ENCODE measurements around the gene GABRG3. TPM values are rescaled to one million over a fixed set of nuclear protein-coding genes. Genes with fewer than 3 reads are reported as not detected.

Gene GABRG3
- total RNA-seq, 4 donors from 2014 or later: not detected

DNA sequence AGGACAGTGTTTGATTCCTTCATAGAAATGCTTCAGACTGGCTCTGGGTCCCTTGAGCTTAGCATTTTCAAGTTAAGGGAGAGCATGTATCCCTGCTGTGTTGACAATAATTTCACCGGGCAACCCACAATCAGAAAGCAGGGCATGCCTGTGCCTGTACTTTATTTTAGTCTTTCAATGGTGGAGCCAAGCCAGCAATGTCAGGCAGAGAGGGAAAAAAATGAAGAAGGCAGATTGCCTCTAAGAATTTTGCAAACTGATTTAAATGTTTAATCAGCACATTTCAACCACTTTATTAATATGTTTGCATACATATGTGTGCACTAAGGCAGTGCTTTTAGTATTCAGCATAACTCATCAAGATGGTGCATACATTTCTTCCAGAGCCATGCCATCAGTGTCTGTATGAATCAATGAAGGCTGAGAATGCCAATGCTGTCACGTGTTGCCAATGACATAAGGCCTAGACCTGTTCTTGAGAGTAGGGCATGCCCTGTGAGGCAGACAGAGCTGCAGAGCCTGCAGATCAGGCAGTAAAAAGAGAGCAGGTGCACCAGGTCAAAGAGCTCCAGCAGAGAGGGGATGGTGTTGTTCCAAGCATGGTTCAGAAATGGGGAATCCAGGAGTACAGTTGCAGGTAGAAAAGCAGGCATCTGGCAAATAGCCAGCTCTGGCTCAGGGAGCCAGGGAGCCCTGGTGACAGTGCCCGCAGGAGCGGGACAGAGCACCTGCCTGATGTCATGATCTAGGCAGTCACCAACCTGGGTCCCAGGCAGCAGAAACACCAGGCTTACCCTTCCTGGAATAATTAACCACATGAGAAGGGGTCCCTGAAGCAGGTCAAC, 508.5 kb downstream of the GABRG3 start:
- TF ChIP-seq CTCF (IDR thresholded peaks at IDR 0.05): no peak
- ATAC-seq (ENCODE audit: low FRiP score): no peak
- no peak for DNase-seq (ENCODE audit: low spot score)

DNA sequence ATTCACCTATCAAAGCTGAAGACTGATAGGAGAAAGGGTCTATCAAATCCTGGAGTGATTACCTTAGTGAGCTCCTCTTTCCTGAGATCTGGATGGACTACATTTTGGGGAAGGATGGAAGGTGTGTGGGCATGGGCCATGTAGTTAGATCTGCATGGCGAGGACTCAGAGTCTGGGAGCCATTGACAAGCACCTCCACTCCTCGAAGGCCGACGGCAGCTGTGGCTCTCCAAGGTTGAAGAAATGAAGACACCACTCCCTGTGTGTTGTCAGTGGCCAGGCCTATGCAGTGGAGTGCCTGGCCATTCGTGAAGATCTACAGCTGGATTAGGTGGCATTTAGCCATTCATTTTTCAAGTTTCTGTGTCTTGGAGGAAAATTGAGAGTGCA, 509.2 kb downstream of the GABRG3 start:
- TF ChIP-seq CTCF (IDR thresholded peaks at IDR 0.05): no peak
- DNase-seq (ENCODE audit: low spot score) (no peak), ATAC-seq (ENCODE audit: low FRiP score) (no peak)

GRCh38 chr15:27480642-27481041, 509.7 kb downstream of the GABRG3 start:
- TF ChIP-seq CTCF (IDR thresholded peaks at IDR 0.05): no peak
- ATAC-seq (ENCODE audit: low FRiP score) (no peak), DNase-seq (ENCODE audit: low spot score) (no peak)

GRCh38 chr15:27481768-27482167, 510.8 kb downstream of the GABRG3 start:
- DNase-seq (ENCODE audit: low spot score) (no peak), ATAC-seq (ENCODE audit: low FRiP score) (no peak)
- no peak for TF ChIP-seq CTCF (IDR thresholded peaks at IDR 0.05)

DNA sequence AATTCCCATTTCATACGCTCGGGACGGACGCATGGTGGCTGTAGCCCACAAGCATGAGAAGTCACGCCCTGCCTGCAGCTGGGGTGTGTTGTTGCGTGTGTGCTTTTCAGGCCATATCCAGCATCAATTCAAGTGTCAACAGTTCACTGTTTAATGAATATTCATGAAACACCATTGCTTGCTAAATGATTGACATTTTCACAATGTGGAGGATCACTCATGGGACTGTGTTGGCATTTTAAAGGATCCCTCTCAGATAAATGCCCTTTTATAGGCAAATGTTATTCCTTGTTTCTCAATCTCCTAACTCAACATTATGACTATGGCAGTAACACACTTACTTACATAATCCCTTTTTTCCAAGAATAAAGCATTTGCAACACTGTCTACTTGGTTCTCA, 511.3 kb downstream of the GABRG3 start:
- ATAC-seq (ENCODE audit: low FRiP score) (no peak), DNase-seq (ENCODE audit: low spot score) (no peak)
- no peak for TF ChIP-seq CTCF (IDR thresholded peaks at IDR 0.05)

GRCh38 chr15:27483124-27483523, 512.1 kb downstream of the GABRG3 start:
- no peak for DNase-seq (ENCODE audit: low spot score)
- ATAC-seq (ENCODE audit: low FRiP score): no peak
- TF ChIP-seq CTCF (IDR thresholded peaks at IDR 0.05): no peak

- ATAC-seq (ENCODE audit: low FRiP score) (no peak), DNase-seq (ENCODE audit: low spot score) (no peak)
- TF ChIP-seq CTCF (IDR thresholded peaks at IDR 0.05): no peak
Observed at GRCh38 chr15:27485265-27485664, 514.3 kb downstream of the GABRG3 start.
